Mesenchymal stem cell (in vitro differentiated cells and primary cell): ENCODE measurements around the gene SCARB1. TPM values are rescaled to one million over a fixed set of nuclear protein-coding genes. Genes with fewer than 3 reads are reported as not detected.
"Not testable (repeated sequence)": the region's sequence is repeated elsewhere in the genome, so short reads cannot be mapped to it uniquely, and the experiment has no call there.

Experiments used
- DNase-seq: peaks from one replicate; pipeline ENCODE4 v3.0.0-alpha.2; 2013
- H2AFZ ChIP-seq: one replicate; pipeline ENCODE4 v1.6.1; 2013; ENCODE audit warnings: low read depth, mild to moderate bottlenecking, control low read depth, inconsistent platforms, low read length, moderate library complexity
- H2AK5ac ChIP-seq: 2 replicates; pipeline ENCODE4 v1.6.1; 2013; ENCODE audit warnings: low read length, moderate library complexity, mild to moderate bottlenecking, inconsistent platforms; ENCODE audit not compliant: severe bottlenecking
- H2BK120ac ChIP-seq: one replicate; pipeline ENCODE4 v1.6.1; 2013; ENCODE audit warnings: low read depth, mild to moderate bottlenecking, inconsistent platforms, low read length, moderate library complexity
- H2BK12ac ChIP-seq, 2 experiments: one replicate each; pipeline ENCODE4 v1.6.1; 2013; ENCODE audit warnings: inconsistent platforms in 2 of 2, low read length in 2 of 2, mild to moderate bottlenecking in 2 of 2, moderate library complexity in 2 of 2, control low read depth in 1 of 2
- H2BK15ac ChIP-seq: one replicate; pipeline ENCODE4 v1.6.1; 2013; ENCODE audit warnings: mild to moderate bottlenecking, low read depth, inconsistent platforms; ENCODE audit not compliant: poor library complexity, severe bottlenecking
- H2BK5ac ChIP-seq: 2 replicates; pipeline ENCODE4 v1.6.1; 2013; ENCODE audit warnings: low read depth, mild to moderate bottlenecking, low read length, control low read depth, inconsistent platforms; ENCODE audit not compliant: poor library complexity, severe bottlenecking
- H3K14ac ChIP-seq, 2 experiments: one replicate each; pipeline ENCODE4 v1.6.1; 2013; ENCODE audit warnings: inconsistent platforms in 2 of 2, low read length in 2 of 2, control low read depth in 1 of 2, mild to moderate bottlenecking in 1 of 2, moderate library complexity in 1 of 2
- H3K18ac ChIP-seq, 2 experiments: one replicate each; pipeline ENCODE4 v1.6.1; 2013; ENCODE audit warnings: inconsistent platforms in 2 of 2, low read length in 2 of 2, control low read depth in 1 of 2, low read depth in 1 of 2, mild to moderate bottlenecking in 1 of 2
- H3K23ac ChIP-seq, 2 experiments: one replicate each; pipeline ENCODE4 v1.6.1; 2013; ENCODE audit warnings: inconsistent platforms in 2 of 2, low read length in 2 of 2, mild to moderate bottlenecking in 2 of 2, moderate library complexity in 2 of 2, control low read depth in 1 of 2
- H3K27ac ChIP-seq: 2 replicates; pipeline ENCODE4 v1.5.1; 2013; ENCODE audit warnings: mild to moderate bottlenecking, moderate library complexity, low read length, control low read depth, inconsistent platforms; ENCODE audit not compliant: poor library complexity, severe bottlenecking
- H3K27me3 ChIP-seq, 2 experiments: 2 replicates each; pipeline versions ENCODE4 v1.6.1 to v1.7.0; 2013; ENCODE audit warnings: low read length in 2 of 2, mild to moderate bottlenecking in 2 of 2, moderate library complexity in 2 of 2, control low read depth in 1 of 2, inconsistent platforms in 1 of 2; ENCODE audit not compliant: control insufficient read depth in 1 of 2, insufficient read depth in 1 of 2
- H3K36me3 ChIP-seq, 2 experiments: 2 replicates each; pipeline versions ENCODE4 v1.6.1 to v1.7.0; 2013; ENCODE audit warnings: low read length in 2 of 2, control low read depth in 1 of 2, inconsistent platforms in 1 of 2, low read depth in 1 of 2, mild to moderate bottlenecking in 1 of 2; ENCODE audit not compliant: insufficient read depth in 2 of 2, control insufficient read depth in 1 of 2
- H3K4ac ChIP-seq, 2 experiments: one replicate each; pipeline ENCODE4 v1.6.1; 2013; ENCODE audit warnings: inconsistent platforms in 2 of 2, low read length in 2 of 2, mild to moderate bottlenecking in 2 of 2, moderate library complexity in 2 of 2, control low read depth in 1 of 2, low read depth in 1 of 2
- H3K4me1 ChIP-seq: 2 replicates; pipeline ENCODE4 v1.6.1; 2013; ENCODE audit warnings: low read depth, low read length, control low read depth; ENCODE audit not compliant: control insufficient read depth, insufficient read depth
- H3K4me2 ChIP-seq: 2 replicates; pipeline ENCODE4 v1.6.1; 2013; ENCODE audit warnings: low read length, mild to moderate bottlenecking, inconsistent platforms; ENCODE audit not compliant: poor library complexity, severe bottlenecking
- H3K4me3 ChIP-seq, 2 experiments: 2 replicates each; pipeline versions ENCODE4 v1.5.1 to v1.7.0; 2013; ENCODE audit warnings: low read length in 2 of 2, mild to moderate bottlenecking in 2 of 2, control low read depth in 1 of 2, low read depth in 1 of 2; ENCODE audit not compliant: insufficient read depth in 1 of 2
- H3K79me1 ChIP-seq: replicated peaks from 2 replicates; pipeline ENCODE4 v1.6.1; 2013; ENCODE audit warnings: mild to moderate bottlenecking, control low read depth, low read length, inconsistent platforms; ENCODE audit not compliant: poor library complexity, severe bottlenecking
- H3K9ac ChIP-seq: 2 replicates; pipeline ENCODE4 v1.7.0; 2013; ENCODE audit warnings: mild to moderate bottlenecking, low read length, moderate library complexity
- H3K9me3 ChIP-seq: 2 replicates; pipeline ENCODE4 v1.7.0; 2013; ENCODE audit warnings: mild to moderate bottlenecking, low read length; ENCODE audit not compliant: control insufficient read depth
- H4K8ac ChIP-seq: one replicate; pipeline ENCODE4 v1.6.1; 2013; ENCODE audit warnings: inconsistent platforms, mild to moderate bottlenecking, low read length, moderate library complexity
- H4K91ac ChIP-seq: one replicate; pipeline ENCODE4 v1.6.1; 2013; ENCODE audit warnings: mild to moderate bottlenecking, low read length, inconsistent platforms
- WGBS: methylation state at CpG from one replicate; pipeline ENCODE4 v1.1.7; 2013; ENCODE audit warnings: mixed read lengths; 5-methylcytosine and 5-hydroxymethylcytosine counted together
- polyA plus RNA-seq, 2 experiments: library from polyadenylated mRNA; stranded (reverse); fragments of 200-250 nt; gene quantifications; one replicate each; pipeline ENCODE4 v1.2.3, GENCODE V29; 2013

Gene SCARB1
- polyA plus RNA-seq (2013, experiment 1 of 2) = 69.1 TPM
- polyA plus RNA-seq (2013, experiment 2 of 2) = 62.0 TPM

- Histone ChIP-seq H3K18ac (peak within 1 kb of the TSS; percentile 97 to 98), H3K4me2 (peak within 1 kb of the TSS; percentile 100), H3K9ac (peak within 1 kb of the TSS; percentile 82), H3K14ac (peak within 1 kb of the TSS in 1 of 2 experiments; percentile 92), H3K4me1 (peaks cover 17% of the 10 kb centered on the region), H3K79me1 (peaks cover 5% of the 10 kb centered on the region), H3K36me3 (no peaks in the 10 kb centered on the region), H3K23ac (peak within 1 kb of the TSS in 1 of 2 experiments; percentile 90), H3K27ac (no peak within 1 kb of the TSS), H2AFZ (peak within 1 kb of the TSS; percentile 89), H3K4ac (peak within 1 kb of the TSS; percentile 90 to 93), H3K4me3 (peak within 1 kb of the TSS; percentile 77 to 86), H2AK5ac (peak within 1 kb of the TSS; percentile 87), H2BK5ac (peak within 1 kb of the TSS; percentile 69), H3K27me3 (no peaks in the 10 kb centered on the region), H4K91ac (peak within 1 kb of the TSS; percentile 93), H4K8ac (peak within 1 kb of the TSS; percentile 100), H3K9me3 (no peaks in the 10 kb centered on the region), H2BK15ac (peak within 1 kb of the TSS; percentile 95), H2BK12ac (peak within 1 kb of the TSS; percentile 89 to 96), H2BK120ac (peak within 1 kb of the TSS; percentile 87)
- peak; percentile 73 for DNase-seq
- WGBS = 1% methylated on average over 68 of the region's 89 CpGs
These were observed at the start of gene SCARB1 for GRCh38 chr12:124863416-124864325. Gene SCARB1, minus strand, starts transcription at chr12:124863864. Its CDS starts 144 bp downstream, at chr12:124863720.

- H2BK120ac ChIP-seq, H3K4ac ChIP-seq, H2AK5ac ChIP-seq, H3K9me3 ChIP-seq, H3K18ac ChIP-seq, H2AFZ ChIP-seq, H4K91ac ChIP-seq, H3K27me3 ChIP-seq, H3K23ac ChIP-seq, H3K79me1 ChIP-seq, H2BK12ac ChIP-seq, H3K4me1 ChIP-seq, DNase-seq, H2BK5ac ChIP-seq, H2BK15ac ChIP-seq, H3K27ac ChIP-seq, H3K14ac ChIP-seq, H3K4me2 ChIP-seq, H4K8ac ChIP-seq: not testable (repeated sequence)
- H3K9ac ChIP-seq = peak overlapping the region; percentile 100
- H3K36me3 ChIP-seq = peaks cover 17 to 36% of the 10 kb centered on the region in 2 experiments
- 91% methylated on average over 17 of the region's 21 CpGs for WGBS
- peak overlapping the region in 1 of 2 experiments; percentile 98 for H3K4me3 ChIP-seq
These were observed 49.0 kb upstream of the SCARB1 start for GRCh38 chr12:124912529-124913287.

- not testable (repeated sequence) for H3K4ac ChIP-seq, H2BK15ac ChIP-seq, H3K18ac ChIP-seq, H3K79me1 ChIP-seq, H3K9me3 ChIP-seq, H3K23ac ChIP-seq, H3K27ac ChIP-seq, H2BK12ac ChIP-seq, H4K8ac ChIP-seq, H2AFZ ChIP-seq, H3K14ac ChIP-seq, H4K91ac ChIP-seq, H2BK120ac ChIP-seq, H2AK5ac ChIP-seq, H3K4me1 ChIP-seq, H2BK5ac ChIP-seq, H3K27me3 ChIP-seq
- peak overlapping the region in 1 of 2 experiments; percentile 75 for H3K4me3 ChIP-seq
- WGBS = 85% methylated on average over 2 of the region's 6 CpGs
- peak overlapping the region; percentile 87 for H3K9ac ChIP-seq
- peaks cover 17 to 36% of the 10 kb centered on the region in 2 experiments for H3K36me3 ChIP-seq
- DNase-seq = peak; percentile 21
- peak overlapping the region; percentile 62 for H3K4me2 ChIP-seq
These were observed 47.9 kb upstream of the SCARB1 start for GRCh38 chr12:124911521-124911920.
